A549 (cell line): ENCODE data around the gene FAT3. TPM values are rescaled to one million over a fixed set of nuclear protein-coding genes. Genes with fewer than 3 reads are reported as not detected.

ENCODE experiments used
- ATAC-seq, 2 experiments: fragments of 200-7000 bp in 1 of 2; fragments of >200 bp in 1 of 2; cut with Nextera tagmentation in 1 of 2; cut with Tn5 transposase in 1 of 2; 3 replicates each; pipeline versions ENCODE4 v1.8.0 to v1.9.1; 2018 to 2020; ENCODE audit warnings: mild to moderate bottlenecking in 1 of 2, moderate library complexity in 1 of 2
- CTCF ChIA-PET: fragments of 300-600 bp; sonication (Branson Sonifier 250); formaldehyde crosslinking; extraction: SDS; loops from one replicate; lab custom pipeline; 2021; ENCODE audit warnings: antibody characterized with exemption, inconsistent platforms; lab: Yijun Ruan, JAX
- POLR2A ChIA-PET: fragments of 350-600 bp; formaldehyde crosslinking; extraction: SDS; loops from one replicate; lab custom pipeline; 2021; ENCODE audit warnings: antibody characterized with exemption, inconsistent platforms; lab: Yijun Ruan, JAX
- DNase-seq, 2 experiments: peaks; one replicate each; pipeline versions ENCODE4 v3.0.0 to v3.0.0-alpha.2; 2011 to 2016; ENCODE audit warnings: low read depth in 1 of 2, low spot score in 1 of 2
- FAIRE-seq: peaks from 2 replicates; lab custom pipeline; 2011; peaks lifted over from hg19 to GRCh38; lab: Jason Lieb, UNC
- H3K27ac ChIP-seq, 2 experiments: fragments of >200 bp; sonication (Bioruptor Twin); formaldehyde crosslinking; 3 replicates each; pipeline ENCODE4 v1.5.1; 2016 to 2017
- H3K4me1 ChIP-seq: fragments of >200 bp; sonication (Bioruptor Twin); formaldehyde crosslinking; 3 replicates; pipeline ENCODE4 v1.6.1; 2016
- H3K4me2 ChIP-seq: fragments of >200 bp; sonication (Bioruptor Twin); formaldehyde crosslinking; 3 replicates; pipeline ENCODE4 v1.6.1; 2016
- H3K4me3 ChIP-seq: fragments of >200 bp; sonication (Bioruptor Twin); formaldehyde crosslinking; 3 replicates; pipeline ENCODE4 v1.5.1; 2016
- H3K9me3 ChIP-seq: fragments of >200 bp; sonication (Bioruptor Twin); formaldehyde crosslinking; 3 replicates; pipeline ENCODE4 v1.6.1; 2016
- CEBPB ChIP-seq, 2 experiments: fragments of >200 bp in 1 of 2; sonication (Bioruptor Twin) in 1 of 2; formaldehyde crosslinking in 1 of 2; IDR thresholded peaks; 2 replicates each; pipeline ENCODE4 v1.6.1; 2012 to 2016
- CHD4 ChIP-seq: fragments of 200-600 bp; sonication (generic); IDR thresholded peaks from 2 replicates; pipeline ENCODE4 v1.6.1; 2016; ENCODE audit warnings: antibody characterized with exemption, mild to moderate bottlenecking, borderline replicate concordance
- ESRRA ChIP-seq: fragments of 150-350 bp; IDR thresholded peaks from 2 replicates; pipeline ENCODE4 v1.6.1; 2014; ENCODE audit warnings: mild to moderate bottlenecking, low read length, borderline replicate concordance
- FOSB ChIP-seq: fragments of 250-450 bp; sonication (Bioruptor Pico); IDR thresholded peaks from 2 replicates; pipeline ENCODE4 v1.5.0; 2020; ENCODE audit warnings: mild to moderate bottlenecking, moderate library complexity
- HDAC2 ChIP-seq: fragments of 200-600 bp; sonication (generic); IDR thresholded peaks from 2 replicates; pipeline ENCODE4 v1.6.1; 2016
- HEYL ChIP-seq: fragments of 250-450 bp; sonication (Bioruptor Pico); IDR thresholded peaks from 2 replicates; pipeline ENCODE4 v1.8.0; 2021; ENCODE audit warnings: mild to moderate bottlenecking, moderate library complexity
- HOXB13 ChIP-seq: fragments of 250-450 bp; sonication (Bioruptor Pico); IDR thresholded peaks from 2 replicates; pipeline ENCODE4 v1.5.0; 2020; ENCODE audit warnings: low read depth, mild to moderate bottlenecking, moderate library complexity
- HOXB5 ChIP-seq: fragments of 250-450 bp; sonication (Bioruptor Pico); IDR thresholded peaks from 2 replicates; pipeline ENCODE4 v1.5.0; 2020; ENCODE audit warnings: mild to moderate bottlenecking, moderate library complexity
- KDM1A ChIP-seq: fragments of 200-600 bp; sonication (generic); IDR thresholded peaks from 2 replicates; pipeline ENCODE4 v1.6.1; 2016; ENCODE audit warnings: low read depth, mild to moderate bottlenecking
- KDM5A ChIP-seq: fragments of 200-600 bp; sonication (generic); IDR thresholded peaks from 2 replicates; pipeline ENCODE4 v1.6.1; 2016; ENCODE audit warnings: antibody characterized with exemption, mild to moderate bottlenecking
- MAFK ChIP-seq: fragments of 450-650 bp; IDR thresholded peaks from 2 replicates; pipeline ENCODE4 v1.6.1; 2014; ENCODE audit not compliant: partially characterized antibody
- MAZ ChIP-seq: fragments of 150-350 bp; IDR thresholded peaks from 2 replicates; pipeline ENCODE4 v1.6.1; 2014; ENCODE audit warnings: antibody characterized with exemption, low read depth, low read length, borderline replicate concordance
- MYC ChIP-seq: IDR thresholded peaks from 2 replicates; pipeline ENCODE4 v1.6.1; 2012; ENCODE audit warnings: mild to moderate bottlenecking, inconsistent platforms, low read length, improper control_type of control experiment, borderline replicate concordance
- NR3C1 ChIP-seq: fragments of >200 bp; sonication (Bioruptor Twin); formaldehyde crosslinking; IDR thresholded peaks from 3 replicates; pipeline ENCODE4 v1.6.1; 2017
- RAD21 ChIP-seq, 2 experiments: fragments of >200 bp in 1 of 2; sonication (Bioruptor Twin) in 1 of 2; formaldehyde crosslinking in 1 of 2; IDR thresholded peaks in 1 of 2; conservative IDR thresholded peaks in 1 of 2; 2 replicates in 1 of 2; 3 replicates in 1 of 2; pipeline ENCODE4 v1.6.1; 2012 to 2018; ENCODE audit warnings: inconsistent platforms in 1 of 2
- RARB ChIP-seq: fragments of 250-450 bp; sonication (Bioruptor Pico); IDR thresholded peaks from 2 replicates; pipeline ENCODE4 v1.8.0; 2021; ENCODE audit warnings: mild to moderate bottlenecking, moderate library complexity
- RCOR1 ChIP-seq: fragments of 150-350 bp; IDR thresholded peaks from 2 replicates; pipeline ENCODE4 v1.6.1; 2014; ENCODE audit warnings: antibody characterized with exemption, low read length, low read depth
- RFX5 ChIP-seq: fragments of 450-650 bp; IDR thresholded peaks from 2 replicates; pipeline ENCODE4 v1.7.1; 2014; ENCODE audit warnings: antibody characterized with exemption, mild to moderate bottlenecking, moderate library complexity
- SMC3 ChIP-seq: fragments of >200 bp; sonication (Bioruptor Twin); formaldehyde crosslinking; IDR thresholded peaks from 3 replicates; pipeline ENCODE4 v1.6.1; 2018; ENCODE audit warnings: inconsistent platforms
- SREBF2 ChIP-seq: fragments of 450-650 bp; IDR thresholded peaks from 2 replicates; pipeline ENCODE4 v1.6.1; 2014; ENCODE audit warnings: mild to moderate bottlenecking, moderate library complexity
- TP53 ChIP-seq: fragments of 250-450 bp; sonication (Bioruptor Pico); IDR thresholded peaks from 2 replicates; pipeline ENCODE4 v1.5.0; 2021; ENCODE audit warnings: mild to moderate bottlenecking, moderate library complexity
- ZFP36 ChIP-seq: fragments of 450-650 bp; IDR thresholded peaks from 2 replicates; pipeline ENCODE4 v1.6.1; 2014; ENCODE audit warnings: borderline replicate concordance; ENCODE audit not compliant: partially characterized antibody
- ZNF302 ChIP-seq: fragments of 250-450 bp; sonication (Bioruptor Pico); IDR thresholded peaks from 2 replicates; pipeline ENCODE4 v1.9.0; 2021; ENCODE audit warnings: inconsistent platforms, mild to moderate bottlenecking, moderate library complexity
- ZSCAN20 ChIP-seq: fragments of 250-450 bp; sonication (Bioruptor Pico); IDR thresholded peaks from 2 replicates; pipeline ENCODE4 v1.8.0; 2022; ENCODE audit warnings: mild to moderate bottlenecking, moderate library complexity
- WGBS: methylation state at CpG from one replicate; pipeline ENCODE4 v1.1.6; 2017; ENCODE audit errors: missing lambda C conversion rate; 5-methylcytosine and 5-hydroxymethylcytosine counted together
- polyA plus RNA-seq, 4 experiments: library from polyadenylated mRNA; depleted of rRNA in 3 of 4; stranded (reverse); fragments of >200 nt; fragmentation: RNase III in 1 of 4; extraction: RNeasy Plus Mini Kit Qiagen cat#74134 plus additional on column Dnase treatment in 1 of 4; gene quantifications; 2 replicates in 3 of 4; 3 replicates in 1 of 4; pipeline ENCODE4 v1.2.3, GENCODE V29; 2011 to 2017
- TF ChIP-seq, protein P1 (sequence below): fragments of 250-450 bp; sonication (Bioruptor Pico); IDR thresholded peaks from 2 replicates; pipeline ENCODE4 v1.5.0; 2021; ENCODE audit warnings: mild to moderate bottlenecking, moderate library complexity, borderline replicate concordance
- TF ChIP-seq, protein P2 (sequence below): fragments of 200-600 bp; sonication (generic); IDR thresholded peaks from 2 replicates; pipeline ENCODE4 v1.6.1; 2016; ENCODE audit warnings: antibody characterized with exemption, mild to moderate bottlenecking, moderate library complexity
- TF ChIP-seq, protein P3 (sequence below): IDR thresholded peaks from 2 replicates; pipeline ENCODE4 v1.6.1; 2012
- TF ChIP-seq, protein P4 (sequence below): IDR thresholded peaks from 2 replicates; pipeline ENCODE4 v1.6.1; 2012; ENCODE audit warnings: low read depth, borderline replicate concordance
- TF ChIP-seq, protein P5 (sequence below): fragments of 450-650 bp; IDR thresholded peaks from 2 replicates; pipeline ENCODE4 v1.6.1; 2014; ENCODE audit warnings: antibody characterized with exemption

FAT3 gene
- polyA plus RNA-seq, 2 of the 4 experiments (the other 2 are of a cell fraction): 0.61 to 1.4 TPM

DNA sequence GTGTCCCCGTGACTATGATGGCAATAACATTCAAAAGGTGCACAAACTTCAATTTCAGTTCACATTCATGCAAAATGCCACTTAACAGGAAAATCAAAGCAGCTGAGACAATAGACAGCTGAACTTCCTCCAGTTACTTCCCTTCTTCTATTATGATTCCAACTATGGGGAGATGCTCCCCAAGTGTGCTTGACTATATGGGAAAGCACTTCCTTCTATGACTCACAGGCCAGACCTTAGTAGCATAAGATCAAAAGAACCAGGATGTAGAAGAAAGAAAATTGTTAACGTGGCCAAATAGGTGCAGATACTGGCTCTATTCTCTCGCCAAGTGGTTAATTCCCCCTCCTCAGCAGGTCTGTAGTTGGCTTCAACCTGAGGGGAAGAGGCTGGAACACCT, 7.8 kb upstream of the FAT3 start:
- no peak for DNase-seq
- no peaks in the 10 kb centered on the region for H3K9me3 ChIP-seq
- TF ChIP-seq RARB: no peak
- TF ChIP-seq, protein P1, sequence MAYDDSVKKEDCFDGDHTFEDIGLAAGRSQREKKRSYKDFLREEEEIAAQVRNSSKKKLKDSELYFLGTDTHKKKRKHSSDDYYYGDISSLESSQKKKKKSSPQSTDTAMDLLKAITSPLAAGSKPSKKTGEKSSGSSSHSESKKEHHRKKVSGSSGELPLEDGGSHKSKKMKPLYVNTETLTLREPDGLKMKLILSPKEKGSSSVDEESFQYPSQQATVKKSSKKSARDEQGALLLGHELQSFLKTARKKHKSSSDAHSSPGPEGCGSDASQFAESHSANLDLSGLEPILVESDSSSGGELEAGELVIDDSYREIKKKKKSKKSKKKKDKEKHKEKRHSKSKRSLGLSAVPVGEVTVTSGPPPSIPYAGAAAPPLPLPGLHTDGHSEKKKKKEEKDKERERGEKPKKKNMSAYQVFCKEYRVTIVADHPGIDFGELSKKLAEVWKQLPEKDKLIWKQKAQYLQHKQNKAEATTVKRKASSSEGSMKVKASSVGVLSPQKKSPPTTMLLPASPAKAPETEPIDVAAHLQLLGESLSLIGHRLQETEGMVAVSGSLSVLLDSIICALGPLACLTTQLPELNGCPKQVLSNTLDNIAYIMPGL (CRISPR knock-in tag): no peak
- TF ChIP-seq, protein P2, sequence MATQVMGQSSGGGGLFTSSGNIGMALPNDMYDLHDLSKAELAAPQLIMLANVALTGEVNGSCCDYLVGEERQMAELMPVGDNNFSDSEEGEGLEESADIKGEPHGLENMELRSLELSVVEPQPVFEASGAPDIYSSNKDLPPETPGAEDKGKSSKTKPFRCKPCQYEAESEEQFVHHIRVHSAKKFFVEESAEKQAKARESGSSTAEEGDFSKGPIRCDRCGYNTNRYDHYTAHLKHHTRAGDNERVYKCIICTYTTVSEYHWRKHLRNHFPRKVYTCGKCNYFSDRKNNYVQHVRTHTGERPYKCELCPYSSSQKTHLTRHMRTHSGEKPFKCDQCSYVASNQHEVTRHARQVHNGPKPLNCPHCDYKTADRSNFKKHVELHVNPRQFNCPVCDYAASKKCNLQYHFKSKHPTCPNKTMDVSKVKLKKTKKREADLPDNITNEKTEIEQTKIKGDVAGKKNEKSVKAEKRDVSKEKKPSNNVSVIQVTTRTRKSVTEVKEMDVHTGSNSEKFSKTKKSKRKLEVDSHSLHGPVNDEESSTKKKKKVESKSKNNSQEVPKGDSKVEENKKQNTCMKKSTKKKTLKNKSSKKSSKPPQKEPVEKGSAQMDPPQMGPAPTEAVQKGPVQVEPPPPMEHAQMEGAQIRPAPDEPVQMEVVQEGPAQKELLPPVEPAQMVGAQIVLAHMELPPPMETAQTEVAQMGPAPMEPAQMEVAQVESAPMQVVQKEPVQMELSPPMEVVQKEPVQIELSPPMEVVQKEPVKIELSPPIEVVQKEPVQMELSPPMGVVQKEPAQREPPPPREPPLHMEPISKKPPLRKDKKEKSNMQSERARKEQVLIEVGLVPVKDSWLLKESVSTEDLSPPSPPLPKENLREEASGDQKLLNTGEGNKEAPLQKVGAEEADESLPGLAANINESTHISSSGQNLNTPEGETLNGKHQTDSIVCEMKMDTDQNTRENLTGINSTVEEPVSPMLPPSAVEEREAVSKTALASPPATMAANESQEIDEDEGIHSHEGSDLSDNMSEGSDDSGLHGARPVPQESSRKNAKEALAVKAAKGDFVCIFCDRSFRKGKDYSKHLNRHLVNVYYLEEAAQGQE: no peak
- no peak for TF ChIP-seq NR3C1
- TF ChIP-seq RFX5: no peak
- TF ChIP-seq KDM1A: no peak
- no peak for TF ChIP-seq TP53 (CRISPR knock-in tag)
- no peak for TF ChIP-seq SMC3
- no peak for TF ChIP-seq SREBF2
- TF ChIP-seq ZNF302 (CRISPR knock-in tag): no peak
- TF ChIP-seq, protein P3, sequence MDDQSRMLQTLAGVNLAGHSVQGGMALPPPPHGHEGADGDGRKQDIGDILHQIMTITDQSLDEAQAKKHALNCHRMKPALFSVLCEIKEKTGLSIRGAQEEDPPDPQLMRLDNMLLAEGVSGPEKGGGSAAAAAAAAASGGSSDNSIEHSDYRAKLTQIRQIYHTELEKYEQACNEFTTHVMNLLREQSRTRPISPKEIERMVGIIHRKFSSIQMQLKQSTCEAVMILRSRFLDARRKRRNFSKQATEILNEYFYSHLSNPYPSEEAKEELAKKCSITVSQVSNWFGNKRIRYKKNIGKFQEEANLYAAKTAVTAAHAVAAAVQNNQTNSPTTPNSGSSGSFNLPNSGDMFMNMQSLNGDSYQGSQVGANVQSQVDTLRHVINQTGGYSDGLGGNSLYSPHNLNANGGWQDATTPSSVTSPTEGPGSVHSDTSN: no peak
- no peak for TF ChIP-seq HOXB13 (CRISPR knock-in tag)
- no peak for TF ChIP-seq RCOR1
- TF ChIP-seq ESRRA: no peak
- no peak for TF ChIP-seq CHD4
- no peak for TF ChIP-seq FOSB (CRISPR knock-in tag)
- TF ChIP-seq MAFK: no peak
- TF ChIP-seq, protein P4, sequence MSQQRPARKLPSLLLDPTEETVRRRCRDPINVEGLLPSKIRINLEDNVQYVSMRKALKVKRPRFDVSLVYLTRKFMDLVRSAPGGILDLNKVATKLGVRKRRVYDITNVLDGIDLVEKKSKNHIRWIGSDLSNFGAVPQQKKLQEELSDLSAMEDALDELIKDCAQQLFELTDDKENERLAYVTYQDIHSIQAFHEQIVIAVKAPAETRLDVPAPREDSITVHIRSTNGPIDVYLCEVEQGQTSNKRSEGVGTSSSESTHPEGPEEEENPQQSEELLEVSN: no peak
- no peak for TF ChIP-seq HEYL (CRISPR knock-in tag)
- no peak for TF ChIP-seq MYC
- TF ChIP-seq, all 56 proteins: peak for 0
- FAIRE-seq: no peak
- ChIA-PET POLR2A (no interaction called here), CTCF (no interaction called here)
- Histone ChIP-seq H3K27ac (no peak overlapping the region), H3K4me3 (no peak overlapping the region), H3K4me1 (no peaks in the 10 kb centered on the region), H3K4me2 (no peak overlapping the region)
- 54% methylated on average over 3 of the region's 3 CpGs for WGBS
- ATAC-seq: no peak

DNA sequence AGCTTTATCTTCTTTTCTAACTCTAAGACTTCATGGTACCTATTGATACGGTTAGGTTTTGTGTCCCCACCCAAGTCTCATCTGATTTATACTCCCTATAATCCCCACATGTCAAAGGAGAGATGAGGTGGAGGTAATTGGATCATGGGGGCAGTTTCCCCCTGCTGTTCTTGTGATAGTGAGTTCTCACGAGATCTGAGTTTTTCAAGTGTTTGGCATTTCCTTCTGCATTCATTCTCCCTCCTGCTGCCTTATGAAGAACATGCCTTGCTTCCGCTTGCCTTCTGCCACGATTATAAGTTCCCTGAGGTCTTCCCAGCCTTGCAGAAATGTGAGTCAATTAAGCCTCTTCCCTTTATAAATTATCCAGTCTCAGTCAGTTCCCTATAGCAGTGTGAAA, 5.1 kb upstream of the FAT3 start:
- Histone ChIP-seq H3K4me1 (no peaks in the 10 kb centered on the region), H3K4me3 (no peak overlapping the region), H3K27ac (no peak overlapping the region), H3K4me2 (no peak overlapping the region), H3K9me3 (no peaks in the 10 kb centered on the region)
- CTCF ChIA-PET: no interaction called here
- DNase-seq (no peak), ATAC-seq (no peak), FAIRE-seq (no peak)
- 62% methylated on average over 4 of the region's 4 CpGs for WGBS
- POLR2A ChIA-PET: no interaction called here
- TF ChIP-seq, protein P4: no peak
- TF ChIP-seq MAZ (no peak), HOXB5 (CRISPR knock-in tag) (no peak), ZSCAN20 (CRISPR knock-in tag) (no peak), CEBPB (IDR thresholded peaks at IDR 0.05) (no peak), TP53 (CRISPR knock-in tag) (no peak), ZFP36 (no peak), RAD21 (conservative IDR thresholded peaks at IDR 0.05 in 1 of 2, IDR thresholded peaks at IDR 0.05 in 1 of 2) (no peak), HDAC2 (no peak), NR3C1 (no peak), RCOR1 (no peak), KDM5A (no peak)
- TF ChIP-seq, protein P5, sequence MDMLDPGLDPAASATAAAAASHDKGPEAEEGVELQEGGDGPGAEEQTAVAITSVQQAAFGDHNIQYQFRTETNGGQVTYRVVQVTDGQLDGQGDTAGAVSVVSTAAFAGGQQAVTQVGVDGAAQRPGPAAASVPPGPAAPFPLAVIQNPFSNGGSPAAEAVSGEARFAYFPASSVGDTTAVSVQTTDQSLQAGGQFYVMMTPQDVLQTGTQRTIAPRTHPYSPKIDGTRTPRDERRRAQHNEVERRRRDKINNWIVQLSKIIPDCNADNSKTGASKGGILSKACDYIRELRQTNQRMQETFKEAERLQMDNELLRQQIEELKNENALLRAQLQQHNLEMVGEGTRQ: no peak
- TF ChIP-seq, protein P3: no peak
